Hematopoietic multipotent progenitor cell treated with erythropoietin and hydrocortisone succinate and interleukin-3 and kit ligand, for 17 days (in vitro differentiated cells): Measurements from ENCODE around the gene IRF9.
"Not testable (repeated sequence)": the region's sequence is repeated elsewhere in the genome, so short reads cannot be mapped to it uniquely, and the experiment has no call there.

Experiments used
- DNase-seq: peaks from one replicate; pipeline ENCODE4 v3.0.0-alpha.2; 2015; ENCODE audit warnings: low spot score

IRF9 gene

GRCh38 chr14:24195186-24196070 lies 34.4 kb downstream of the IRF9 start, which contains the start of gene TM9SF1:
Gene TM9SF1, minus strand, starts transcription at chr14:24195441. Its CDS starts 422 bp downstream, at chr14:24195019.
- peak; percentile 77 for DNase-seq

- DNase-seq, result peak; percentile 34
Measured at GRCh38 chr14:24196071-24197055, 35.3 kb downstream of the IRF9 start.

GRCh38 chr14:24197056-24197450 lies 36.0 kb downstream of the IRF9 start:
- DNase-seq, result no peak

- DNase-seq, result no peak
Measured at GRCh38 chr14:24198814-24199524, 37.9 kb downstream of the IRF9 start.

- not testable (repeated sequence) for DNase-seq
Measured at GRCh38 chr14:24202538-24202937, 41.5 kb downstream of the IRF9 start.

GRCh38 chr14:24203249-24203886 lies 42.3 kb downstream of the IRF9 start:
- not testable (repeated sequence) for DNase-seq

- DNase-seq, result no peak
Measured at GRCh38 chr14:24204163-24205146, 43.4 kb downstream of the IRF9 start.

GRCh38 chr14:24206260-24207103 lies 45.4 kb downstream of the IRF9 start:
- DNase-seq, result no peak

GRCh38 chr14:24207104-24207551 lies 46.1 kb downstream of the IRF9 start:
- DNase-seq, result no peak

GRCh38 chr14:24207625-24208024 lies 46.6 kb downstream of the IRF9 start:
- DNase-seq, result no peak

GRCh38 chr14:24211311-24211710 lies 50.2 kb downstream of the IRF9 start:
- no peak for DNase-seq

- peak; percentile 84 for DNase-seq
Measured at GRCh38 chr14:24212924-24213865, 52.1 kb downstream of the IRF9 start, which contains the start of gene CHMP4A. Gene CHMP4A, minus strand, starts transcription at chr14:24213488. Its CDS starts 49 bp downstream, at chr14:24213439.

GRCh38 chr14:24213866-24214662 lies 53.0 kb downstream of the IRF9 start:
- no peak for DNase-seq

- DNase-seq, result peak; percentile 91
Measured at GRCh38 chr14:24215495-24216344, 54.7 kb downstream of the IRF9 start, which contains the start of gene MDP1. Gene MDP1, minus strand, starts transcription at chr14:24216066. Its CDS starts 111 bp downstream, at chr14:24215955.
